ENCODE data around the gene FAM193A.

FAM193A gene

GRCh38 chr4:2781911-2782310 lies 245.5 kb downstream of the FAM193A start:
- DNase-seq (ENCODE audit: low spot score) (peak; percentile 13), ATAC-seq (ENCODE audit: low read depth) (no peak)
- Histone ChIP-seq H3K27me3 (ENCODE audit: insufficient read depth, poor library complexity, severe bottlenecking) (no peaks in the 10 kb centered on the region), H3K27ac (ENCODE audit: poor library complexity, severe bottlenecking) (no peak overlapping the region), H3K4me1 (ENCODE audit: insufficient read depth, poor library complexity, severe bottlenecking) (no peaks in the 10 kb centered on the region), H3K9me3 (ENCODE audit: severe bottlenecking) (no peaks in the 10 kb centered on the region), H3K36me3 (ENCODE audit: low read depth) (no peaks in the 10 kb centered on the region), H3K4me3 (ENCODE audit: severe bottlenecking) (no peak overlapping the region)
- TF ChIP-seq CTCF (IDR thresholded peaks at IDR 0.05; ENCODE audit: poor library complexity, severe bottlenecking): no peak
